ENCODE data around the gene BCL11A. TPM values are rescaled to one million over a fixed set of nuclear protein-coding genes. Genes with fewer than 3 reads are reported as not detected.
"Not testable (repeated sequence)": the region's sequence is repeated elsewhere in the genome, so short reads cannot be mapped to it uniquely, and the experiment has no call there.

BCL11A gene
- total and polyA plus RNA-seq, 7 donors: 3.6 to 39.6 (median 16.3) TPM

- no peak for DNase-seq
- H3K27ac ChIP-seq: no peak overlapping the region
- no peaks in the 10 kb centered on the region for H3K36me3 ChIP-seq
- TF ChIP-seq EP300 (IDR thresholded peaks at IDR 0.05): no peak
- no peak for TF ChIP-seq POLR2A (IDR thresholded peaks at IDR 0.05)
- TF ChIP-seq CTCF (IDR thresholded peaks at IDR 0.05): no peak
- TF ChIP-seq POLR2AphosphoS5 (IDR thresholded peaks at IDR 0.05): no peak
- no peaks in the 10 kb centered on the region for H3K4me1 ChIP-seq
- intact Hi-C loops (cut with DNase I): no loop called here
- no peaks in the 10 kb centered on the region for H3K27me3 ChIP-seq
- H3K9me3 ChIP-seq: peaks cover 0 to 3% (median 0%) of the 10 kb centered on the region in 4 donors
- H3K4me3 ChIP-seq: no peak overlapping the region
These were observed 127.1 kb downstream of the BCL11A start for GRCh38 chr2:60426341-60426740.

GRCh38 chr2:60424233-60424632 lies 129.2 kb downstream of the BCL11A start:
- Histone ChIP-seq H3K27me3 (no peaks in the 10 kb centered on the region), H3K27ac (no peak overlapping the region), H3K36me3 (no peaks in the 10 kb centered on the region), H3K4me3 (no peak overlapping the region), H3K9me3 (peaks cover 0 to 3% (median 0%) of the 10 kb centered on the region in 4 donors), H3K4me1 (no peaks in the 10 kb centered on the region)
- TF ChIP-seq CTCF (IDR thresholded peaks at IDR 0.05) (no peak), EP300 (IDR thresholded peaks at IDR 0.05) (no peak), POLR2A (IDR thresholded peaks at IDR 0.05) (no peak), POLR2AphosphoS5 (IDR thresholded peaks at IDR 0.05) (no peak)
- intact Hi-C loops (cut with DNase I): no loop called here
- DNase-seq: no peak
- 81 to 89% methylated on average over 5 of the region's 5 CpGs for WGBS, 2 donors

- Histone ChIP-seq H3K4me1 (no peaks in the 10 kb centered on the region), H3K4me3 (no peak overlapping the region), H3K27ac (no peak overlapping the region), H3K36me3 (no peaks in the 10 kb centered on the region), H3K9me3 (peaks cover 0 to 3% (median 0%) of the 10 kb centered on the region in 4 donors), H3K27me3 (no peaks in the 10 kb centered on the region)
- WGBS, 2 donors: 78 to 85% methylated on average over 1 of the region's 1 CpG
- TF ChIP-seq CTCF (IDR thresholded peaks at IDR 0.05) (no peak), EP300 (IDR thresholded peaks at IDR 0.05) (no peak)
- no peak for DNase-seq
- intact Hi-C loops (cut with DNase I): no loop called here
These were observed 129.9 kb downstream of the BCL11A start for GRCh38 chr2:60423505-60423904.

GRCh38 chr2:60422826-60423483 lies 130.5 kb downstream of the BCL11A start:
- Histone ChIP-seq H3K4me3 (no peak overlapping the region), H3K4me1 (no peaks in the 10 kb centered on the region), H3K27me3 (no peaks in the 10 kb centered on the region), H3K9me3 (peaks cover 0 to 3% (median 0%) of the 10 kb centered on the region in 4 donors), H3K27ac (no peak overlapping the region), H3K36me3 (no peaks in the 10 kb centered on the region)
- TF ChIP-seq POLR2AphosphoS5 (IDR thresholded peaks at IDR 0.05) (no peak), EP300 (IDR thresholded peaks at IDR 0.05) (no peak), CTCF (IDR thresholded peaks at IDR 0.05) (no peak), POLR2A (IDR thresholded peaks at IDR 0.05) (no peak)
- intact Hi-C loops (cut with DNase I): no loop called here
- WGBS, 2 donors: 85% methylated on average over 7 of the region's 7 CpGs
- DNase-seq: no peak

- H3K36me3 ChIP-seq; DNase-seq; H3K4me1 ChIP-seq; H3K27me3 ChIP-seq; H3K9me3 ChIP-seq; H3K27ac ChIP-seq; intact Hi-C loops (cut with DNase I); H3K4me3 ChIP-seq: not testable (repeated sequence)
- WGBS, 2 donors: 82 to 90% methylated on average over 1 of the region's 1 CpG
These were observed 136.2 kb downstream of the BCL11A start for GRCh38 chr2:60417210-60417609.
